Activated T-cell treated with anti-CD3 and anti-CD28 coated beads, Interleukin-2, amount 50 U/mL, for 48 hours (primary cell): ENCODE results near the gene RBM19.

Experiments used
- DNase-seq, 2 experiments: peaks; one replicate each; pipeline ENCODE4 v3.0.0-alpha.2; 2020

The RBM19 gene

GRCh38 chr12:113798552-113798951 lies 167.6 kb downstream of the RBM19 start:
- DNase-seq = no peak

- DNase-seq = no peak
These were observed 168.6 kb downstream of the RBM19 start for GRCh38 chr12:113797535-113797868.

DNA sequence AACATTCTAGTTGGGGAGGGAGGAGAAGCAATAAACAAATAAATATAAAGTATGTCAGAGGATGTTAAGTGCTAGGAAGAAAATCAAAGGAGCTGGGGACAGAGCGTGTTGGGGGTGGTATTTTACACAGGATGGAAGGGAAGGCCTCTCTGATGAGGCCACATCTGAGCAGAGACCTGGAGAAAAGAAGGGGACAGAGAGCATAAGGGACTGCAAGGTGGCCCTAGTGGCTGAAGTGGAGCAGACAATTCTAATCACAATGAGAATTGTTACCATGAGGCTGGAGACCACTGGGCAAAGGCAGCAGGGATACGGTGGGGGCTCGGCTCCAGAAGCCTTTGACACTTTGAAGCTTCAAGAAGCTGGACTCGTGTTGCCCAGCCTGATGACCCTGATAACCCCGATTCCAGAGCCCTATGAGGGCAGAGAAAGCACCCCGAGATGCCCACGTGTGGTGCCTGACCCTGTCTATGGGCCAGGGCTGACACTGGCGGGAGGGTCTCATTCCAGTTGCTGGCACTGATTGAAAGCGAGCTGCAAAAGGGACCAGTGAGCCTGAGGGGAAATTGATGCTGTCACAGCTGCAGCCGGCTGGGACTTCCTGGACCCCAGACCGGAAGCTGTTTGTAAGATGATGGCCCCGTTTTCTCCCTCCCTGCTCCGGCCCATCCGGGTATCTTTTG lies 169.1 kb downstream of the RBM19 start:
- no peak for DNase-seq

DNA sequence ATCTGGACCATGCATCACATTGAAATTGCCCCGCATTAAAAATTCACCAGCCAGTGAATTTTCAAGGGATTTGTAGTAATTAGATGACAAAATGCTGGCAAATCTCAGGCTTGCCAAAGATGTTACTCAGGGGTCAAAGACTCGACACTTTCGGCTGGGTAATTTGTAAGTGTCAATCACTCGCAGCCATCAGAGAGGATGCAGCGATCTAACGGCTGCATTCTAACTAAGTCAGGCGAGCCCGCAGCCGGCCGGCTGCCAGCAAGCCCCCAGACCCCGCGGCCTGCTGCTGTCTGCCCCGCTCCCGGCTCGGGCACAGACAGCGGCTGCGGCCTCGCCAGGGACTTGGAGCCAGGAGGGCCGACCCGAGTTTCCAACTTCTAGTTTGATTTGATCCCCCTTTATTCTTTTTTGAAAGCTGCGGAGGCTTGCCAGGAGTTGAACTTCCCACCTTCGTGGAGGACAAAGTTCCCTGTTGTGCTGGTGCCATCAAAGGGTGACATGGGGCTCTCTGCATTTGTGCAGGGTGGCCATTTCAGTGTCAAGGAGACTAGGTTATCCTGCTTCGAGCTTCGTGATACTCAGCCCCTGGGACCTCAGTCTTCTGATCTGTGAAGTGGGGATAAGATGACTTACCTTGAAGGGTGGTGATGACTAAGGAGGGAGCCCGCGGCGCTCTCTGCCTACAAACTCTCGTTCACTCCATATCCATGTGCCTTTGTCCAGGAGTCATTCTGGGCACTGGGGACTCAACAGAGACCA lies 169.9 kb downstream of the RBM19 start:
- no peak for DNase-seq

DNA sequence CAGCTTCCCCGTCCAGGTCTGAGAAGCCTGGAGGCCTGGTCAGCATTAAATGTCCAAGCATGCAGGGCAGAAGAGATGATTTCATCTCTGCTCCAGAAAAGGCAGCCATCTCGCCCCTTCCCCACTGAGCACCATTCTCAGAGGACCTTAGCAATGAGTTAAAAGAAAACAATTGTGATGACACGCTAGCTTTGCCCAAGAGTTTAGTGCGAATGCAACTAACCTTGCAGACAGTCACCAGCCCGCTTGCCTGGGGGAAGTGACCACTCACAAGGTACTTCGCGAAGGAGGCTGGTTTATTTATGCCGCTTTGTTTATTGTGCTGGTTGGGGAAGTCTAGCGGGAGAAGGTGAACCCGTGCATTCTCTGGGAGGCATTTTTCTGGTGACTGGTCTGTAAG lies 170.7 kb downstream of the RBM19 start:
- DNase-seq = no peak

DNA sequence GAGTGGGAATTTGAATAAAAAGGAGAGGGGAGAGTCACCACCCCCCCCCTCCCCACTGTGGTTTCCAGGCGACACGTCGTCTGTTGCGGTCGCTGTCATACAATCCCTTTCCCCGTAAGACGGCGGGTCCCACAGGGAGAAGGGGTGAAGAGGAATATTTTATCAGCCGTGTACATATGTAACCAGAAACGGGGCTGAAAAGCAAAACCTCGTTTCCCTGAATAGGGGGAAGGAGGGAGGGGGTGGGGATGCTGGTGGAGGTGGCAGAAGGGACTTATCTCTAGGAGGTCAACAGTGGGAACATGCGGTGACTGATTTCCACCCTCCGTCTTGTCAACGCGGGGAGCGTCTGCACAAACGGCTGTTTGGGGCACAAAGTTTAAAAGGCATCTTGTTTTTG lies 171.4 kb downstream of the RBM19 start:
- DNase-seq = no peak

DNA sequence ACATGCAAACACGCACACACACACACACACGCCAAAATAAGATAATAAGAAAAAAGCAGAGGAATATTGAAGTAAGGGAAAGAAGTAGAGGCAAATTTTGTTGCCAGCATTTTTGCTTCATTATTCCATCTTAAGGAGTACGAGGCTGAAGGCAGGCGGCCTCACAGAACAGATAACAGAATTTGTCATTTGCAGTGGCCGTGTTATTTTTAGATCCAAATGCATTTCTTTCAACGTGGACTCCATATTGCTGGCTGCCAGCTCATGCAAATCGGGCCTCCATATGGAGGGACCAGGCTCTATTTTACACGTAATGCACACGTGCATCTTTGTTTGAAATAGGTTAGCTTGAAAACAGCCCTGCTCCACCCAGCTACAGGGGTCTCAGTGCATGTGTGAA lies 172.9 kb downstream of the RBM19 start:
- no peak for DNase-seq

DNA sequence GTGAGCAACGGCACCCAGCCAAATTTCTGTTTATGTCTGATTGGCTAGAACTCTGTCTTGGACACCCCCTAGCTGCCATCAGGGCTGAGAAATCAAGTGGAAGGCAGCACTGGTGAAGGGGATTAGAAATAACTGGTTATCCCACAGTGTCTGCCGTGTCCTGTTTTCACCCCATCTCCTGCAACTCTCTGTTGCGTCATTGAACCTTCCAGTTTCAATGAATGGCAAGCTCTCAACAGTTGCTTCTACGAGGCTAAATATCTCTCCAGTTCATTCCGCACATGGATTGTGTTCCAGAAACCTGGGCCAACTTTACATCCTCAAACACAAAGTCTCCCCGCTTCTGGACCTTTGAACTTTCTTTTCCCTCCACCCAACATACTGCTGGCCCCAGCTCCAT lies 173.7 kb downstream of the RBM19 start:
- DNase-seq = no peak

GRCh38 chr12:113788020-113788856 lies 177.9 kb downstream of the RBM19 start:
- no peak for DNase-seq

DNA sequence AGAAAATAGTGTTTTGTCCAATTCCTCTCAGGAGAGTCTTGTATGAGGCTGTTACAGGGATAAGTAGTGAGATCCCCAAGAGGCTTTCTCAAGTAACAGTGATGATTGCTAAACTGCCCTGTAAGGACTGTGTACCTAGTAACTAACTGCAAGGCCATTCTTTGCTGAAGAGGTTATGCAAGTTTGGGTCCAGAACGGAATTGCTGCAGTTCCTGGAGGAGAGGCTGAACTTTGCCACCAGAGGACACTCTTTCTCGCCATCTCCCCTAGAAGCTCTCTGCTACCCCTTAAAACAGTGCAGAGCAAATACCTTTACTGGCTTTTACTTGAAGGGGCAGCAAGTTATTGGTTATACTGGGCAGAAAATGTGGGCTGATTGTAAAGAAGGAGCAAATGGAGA lies 180.0 kb downstream of the RBM19 start:
- DNase-seq = no peak

DNA sequence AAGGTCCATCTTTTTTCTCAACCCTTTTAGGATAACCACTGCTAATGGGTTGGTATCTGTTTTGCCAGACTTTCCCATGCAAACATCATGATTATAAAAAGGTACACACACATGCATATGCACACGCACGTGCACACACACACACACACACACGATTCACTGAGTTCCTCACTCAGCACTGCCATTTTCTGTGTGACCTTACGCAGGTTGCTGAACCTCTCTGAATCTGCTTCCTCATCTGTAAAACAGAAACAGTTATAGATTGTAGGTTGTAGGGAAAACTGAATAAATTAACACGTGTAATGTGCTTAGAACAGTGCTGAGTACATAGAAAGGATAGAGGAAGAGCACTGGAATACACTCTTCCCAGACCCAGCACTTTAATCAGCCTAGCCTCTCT lies 182.3 kb downstream of the RBM19 start:
- no peak for DNase-seq

GRCh38 chr12:113782873-113783272 lies 183.3 kb downstream of the RBM19 start:
- DNase-seq = no peak

DNA sequence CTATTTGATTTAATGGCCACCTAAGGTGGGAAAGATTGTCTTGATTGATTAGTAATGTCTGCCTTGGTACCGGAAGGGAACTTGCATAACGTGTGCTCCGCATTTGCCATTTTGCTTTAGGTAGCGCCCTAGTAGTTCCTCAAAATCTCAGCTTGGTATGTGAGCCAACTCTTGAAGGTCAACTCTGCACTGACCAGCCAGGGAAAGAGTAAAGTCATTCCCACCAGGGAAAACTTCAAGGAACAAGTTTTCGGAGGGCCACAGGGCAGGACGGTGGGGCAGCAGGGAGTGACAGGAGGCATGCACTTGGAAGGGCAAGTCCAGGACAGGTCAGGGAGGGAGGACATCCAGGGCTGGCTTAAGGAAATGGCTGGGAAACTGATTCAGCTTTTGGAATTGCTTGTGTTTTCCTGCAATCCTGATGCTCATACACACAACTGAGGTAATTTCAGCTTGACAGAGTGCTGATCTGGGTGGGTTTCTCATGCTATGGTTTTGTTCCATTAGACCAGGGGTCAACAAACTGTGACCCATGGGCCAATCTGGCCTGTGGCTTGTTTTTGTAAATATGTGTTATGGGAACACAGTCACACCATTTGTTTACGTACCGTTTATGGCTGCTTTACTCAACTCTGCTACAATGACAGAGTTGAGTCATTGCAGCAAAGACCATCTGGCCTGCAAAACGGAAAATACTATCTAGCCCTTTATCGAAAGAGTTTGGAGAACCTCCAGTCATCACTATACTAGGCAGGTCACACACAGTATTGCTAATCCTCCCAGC lies 184.5 kb downstream of the RBM19 start:
- DNase-seq = no peak

GRCh38 chr12:113779774-113780173 lies 186.4 kb downstream of the RBM19 start:
- DNase-seq = no peak

GRCh38 chr12:113778432-113779132 lies 187.5 kb downstream of the RBM19 start:
- no peak for DNase-seq

- DNase-seq = no peak
These were observed 188.4 kb downstream of the RBM19 start for GRCh38 chr12:113777751-113778150.

DNA sequence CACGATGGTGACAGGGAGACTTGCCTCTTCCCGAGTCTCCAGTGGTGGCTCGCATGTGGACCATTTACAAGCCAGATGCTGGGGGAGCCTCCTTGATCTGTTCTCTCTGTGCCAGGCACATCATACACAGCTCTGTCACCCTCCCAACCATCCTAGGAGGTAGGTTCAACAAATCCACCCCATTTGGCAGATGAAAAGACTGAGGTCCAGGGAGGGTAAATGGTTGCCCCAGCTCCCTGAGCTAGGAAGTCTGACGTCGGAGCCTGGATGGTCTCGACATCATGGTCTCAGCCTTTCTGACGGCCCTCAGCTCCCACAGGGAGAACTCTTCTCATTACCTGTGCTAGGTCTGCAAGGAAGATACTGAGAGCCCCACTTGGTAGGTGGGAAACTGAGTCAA lies 189.6 kb downstream of the RBM19 start:
- no peak for DNase-seq

DNA sequence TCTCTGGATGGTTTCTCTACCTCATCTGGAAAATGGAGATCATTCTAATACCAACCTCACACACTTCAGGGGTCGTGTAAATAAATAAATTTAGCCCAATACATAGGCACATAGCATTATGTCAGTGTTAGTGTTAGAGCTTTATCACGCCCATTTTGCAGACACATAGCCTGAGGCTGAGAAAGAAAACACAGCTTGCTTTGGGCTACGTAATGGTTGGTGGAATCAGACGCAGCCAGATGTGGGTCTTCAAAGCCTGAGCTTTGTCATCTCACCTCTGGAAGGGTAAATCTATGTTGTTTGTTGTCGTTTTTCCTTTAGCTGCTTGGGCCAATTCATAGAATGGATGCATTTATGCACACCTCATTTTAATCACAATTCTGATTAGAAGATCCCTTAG lies 191.6 kb downstream of the RBM19 start:
- DNase-seq = no peak

DNA sequence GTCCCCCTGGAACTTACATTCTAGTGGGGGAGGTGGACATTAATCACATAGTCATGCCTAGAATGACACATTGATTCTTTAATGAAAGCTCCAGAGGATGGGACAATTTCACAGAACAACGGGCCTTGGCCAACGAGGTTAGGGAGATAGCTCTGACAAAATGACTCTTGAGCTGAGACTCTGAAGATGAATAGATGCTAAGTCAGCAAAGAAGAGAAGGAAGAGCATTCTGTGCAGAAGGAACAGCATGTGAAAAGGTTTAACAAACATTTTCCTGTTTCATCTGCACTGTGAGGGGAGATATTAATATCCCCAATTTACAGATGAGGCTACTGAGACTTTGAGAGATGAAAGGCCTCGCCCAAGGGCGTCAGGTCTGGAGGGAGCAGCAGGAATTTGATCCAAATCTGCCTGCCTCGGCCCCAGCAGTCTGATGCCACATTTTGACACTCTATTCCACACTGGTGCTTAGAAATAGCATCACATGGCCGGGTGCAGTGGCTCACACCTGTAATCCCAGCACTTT lies 193.6 kb downstream of the RBM19 start:
- DNase-seq = no peak

DNA sequence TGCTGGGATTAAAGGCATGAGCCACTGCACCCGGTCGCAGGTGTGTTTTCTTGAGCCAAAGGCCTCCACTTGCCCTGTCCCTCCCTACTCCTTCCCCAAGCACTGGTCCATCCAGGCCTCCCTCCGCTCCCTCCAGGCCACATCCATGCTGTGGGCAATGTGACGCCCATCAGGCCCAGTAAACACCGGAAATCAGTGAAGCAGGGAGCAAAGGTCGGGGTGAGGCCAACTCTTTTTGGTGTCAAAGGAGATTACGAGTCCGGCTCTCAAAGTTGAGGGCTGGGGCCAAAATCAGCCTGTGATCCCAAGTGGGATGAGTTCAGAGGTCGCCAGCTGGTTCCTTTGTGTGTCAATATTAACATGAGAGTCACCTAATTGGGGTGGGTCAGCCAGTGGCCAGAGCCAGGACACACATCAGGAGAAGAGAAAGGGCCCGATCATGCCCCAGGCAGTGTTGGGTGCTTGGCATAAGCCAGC lies 195.7 kb downstream of the RBM19 start:
- no peak for DNase-seq

- DNase-seq = no peak
These were observed 196.8 kb downstream of the RBM19 start for GRCh38 chr12:113769305-113769704.

DNA sequence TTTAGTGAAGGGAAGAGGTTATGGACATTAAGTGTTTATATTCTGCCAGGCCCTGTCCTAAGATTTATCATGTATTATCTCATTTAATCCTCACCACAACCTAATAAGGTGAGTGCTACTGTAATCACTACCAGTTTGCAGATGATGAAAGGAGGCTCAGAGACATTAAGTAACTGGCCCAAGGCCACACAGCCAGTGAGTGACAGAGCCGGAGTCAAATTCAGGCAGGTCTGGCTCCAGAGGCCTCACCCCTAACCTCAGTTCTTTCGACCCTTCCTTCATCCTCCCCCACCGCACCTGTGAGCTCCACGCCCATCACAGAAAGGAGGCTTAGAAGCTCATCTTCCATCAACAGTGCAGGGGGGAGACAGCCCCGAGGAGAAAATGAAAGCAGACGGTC lies 197.3 kb downstream of the RBM19 start:
- DNase-seq = no peak
